GM19372 (cell line): Measurements from ENCODE around the gene CAMSAP1.

Experiments used
- ATAC-seq: cut with Tn5 transposase; IDR thresholded peaks from one replicate; pipeline ENCODE4 v1.9.1; 2021; ENCODE audit warnings: mild to moderate bottlenecking, low read depth, moderate library complexity; ENCODE audit not compliant: unreplicated experiment

CAMSAP1 gene

GRCh38 chr9:135766251-135766650 is 141.1 kb downstream of the CAMSAP1 start:
- ATAC-seq: no peak

GRCh38 chr9:135765416-135765815 is 141.9 kb downstream of the CAMSAP1 start:
- ATAC-seq: no peak

GRCh38 chr9:135764731-135765130 is 142.6 kb downstream of the CAMSAP1 start:
- no peak for ATAC-seq

GRCh38 chr9:135763716-135764446 is 143.5 kb downstream of the CAMSAP1 start:
- ATAC-seq: no peak

GRCh38 chr9:135762921-135763320 is 144.4 kb downstream of the CAMSAP1 start:
- no peak for ATAC-seq

- ATAC-seq: no peak
Observed at GRCh38 chr9:135761845-135762168, 145.5 kb downstream of the CAMSAP1 start.

- no peak for ATAC-seq
Observed at GRCh38 chr9:135761150-135761844, 146.0 kb downstream of the CAMSAP1 start.

GRCh38 chr9:135760465-135760864 is 146.9 kb downstream of the CAMSAP1 start:
- ATAC-seq: no peak

- ATAC-seq: no peak
Observed at GRCh38 chr9:135759676-135760300, 147.6 kb downstream of the CAMSAP1 start.

- ATAC-seq: no peak
Observed at GRCh38 chr9:135758870-135759269, 148.5 kb downstream of the CAMSAP1 start.
